Neural progenitor cell (in vitro differentiated cells): ENCODE data around the gene CIAPIN1.

Experiments used
- EZH2 ChIP-seq: fragments of 200-600 bp; sonication (generic); IDR thresholded peaks from 2 replicates; pipeline ENCODE4 v1.6.1; 2017; ENCODE audit warnings: antibody characterized with exemption, mild to moderate bottlenecking, moderate library complexity
- TF ChIP-seq, protein P1 (sequence below): fragments of 200-600 bp; sonication (generic); IDR thresholded peaks from 2 replicates; pipeline ENCODE4 v1.5.1; 2017; ENCODE audit warnings: antibody characterized with exemption, mild to moderate bottlenecking

DNA sequence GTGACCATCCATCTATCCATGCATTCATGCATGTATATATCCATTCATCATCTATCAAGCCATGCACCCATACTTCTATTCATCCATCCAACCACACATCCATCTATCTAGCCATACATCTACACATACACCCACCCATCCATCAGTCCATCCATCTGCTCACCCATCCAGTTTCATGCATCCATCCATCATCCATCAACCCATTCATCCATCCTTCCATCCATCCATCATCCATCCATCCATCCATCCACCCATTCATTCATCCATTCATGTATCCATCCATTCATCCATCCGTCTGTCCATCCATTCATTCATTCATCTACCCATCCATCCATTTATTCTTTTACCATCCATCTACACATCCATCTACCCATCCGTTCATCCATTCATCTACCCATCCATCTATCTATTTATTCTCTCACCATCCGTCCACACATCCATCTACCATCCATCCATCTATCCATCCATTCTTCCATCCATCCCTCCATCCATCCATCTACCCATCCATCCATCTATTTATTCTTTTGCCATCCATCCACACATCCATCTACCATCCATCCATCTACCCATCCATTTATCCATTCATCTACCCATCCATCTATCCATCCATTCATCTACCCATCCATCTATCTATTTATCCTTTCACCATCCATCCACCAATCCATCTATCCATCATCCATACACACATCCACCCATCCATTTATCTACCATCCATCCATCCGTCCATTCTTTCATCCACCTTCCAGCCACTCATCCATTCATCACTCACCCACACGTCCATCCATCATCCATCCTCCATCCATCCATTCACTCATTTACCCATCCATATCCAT lies 39.4 kb downstream of the CIAPIN1 start:
- TF ChIP-seq, protein P1, sequence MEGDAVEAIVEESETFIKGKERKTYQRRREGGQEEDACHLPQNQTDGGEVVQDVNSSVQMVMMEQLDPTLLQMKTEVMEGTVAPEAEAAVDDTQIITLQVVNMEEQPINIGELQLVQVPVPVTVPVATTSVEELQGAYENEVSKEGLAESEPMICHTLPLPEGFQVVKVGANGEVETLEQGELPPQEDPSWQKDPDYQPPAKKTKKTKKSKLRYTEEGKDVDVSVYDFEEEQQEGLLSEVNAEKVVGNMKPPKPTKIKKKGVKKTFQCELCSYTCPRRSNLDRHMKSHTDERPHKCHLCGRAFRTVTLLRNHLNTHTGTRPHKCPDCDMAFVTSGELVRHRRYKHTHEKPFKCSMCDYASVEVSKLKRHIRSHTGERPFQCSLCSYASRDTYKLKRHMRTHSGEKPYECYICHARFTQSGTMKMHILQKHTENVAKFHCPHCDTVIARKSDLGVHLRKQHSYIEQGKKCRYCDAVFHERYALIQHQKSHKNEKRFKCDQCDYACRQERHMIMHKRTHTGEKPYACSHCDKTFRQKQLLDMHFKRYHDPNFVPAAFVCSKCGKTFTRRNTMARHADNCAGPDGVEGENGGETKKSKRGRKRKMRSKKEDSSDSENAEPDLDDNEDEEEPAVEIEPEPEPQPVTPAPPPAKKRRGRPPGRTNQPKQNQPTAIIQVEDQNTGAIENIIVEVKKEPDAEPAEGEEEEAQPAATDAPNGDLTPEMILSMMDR = no peak
- TF ChIP-seq EZH2 = no peak
